Smooth muscle cell (in vitro differentiated cells): Measurements from ENCODE around the gene RAB3A. TPM values are rescaled to one million over a fixed set of nuclear protein-coding genes. Genes with fewer than 3 reads are reported as not detected.

Experiments used
- DNase-seq: peaks from one replicate; lab custom pipeline; 2025; ENCODE audit not compliant: unreplicated experiment; lab: John Stamatoyannopoulos, UW
- H2AFZ ChIP-seq: fragments of 200-600 bp; sonication (generic); 2 replicates; pipeline ENCODE4 v1.6.0; 2016; ENCODE audit warnings: antibody characterized with exemption, low read depth, mild to moderate bottlenecking
- H3F3A ChIP-seq: fragments of 200-600 bp; sonication (generic); 2 replicates; pipeline ENCODE4 v1.6.0; 2017; ENCODE audit warnings: antibody characterized with exemption, low read depth
- H3K27ac ChIP-seq: fragments of 200-600 bp; sonication (generic); 2 replicates; pipeline ENCODE4 v1.5.1; 2016; ENCODE audit warnings: low read depth, mild to moderate bottlenecking
- H3K27me3 ChIP-seq: fragments of 200-600 bp; sonication (generic); 2 replicates; pipeline ENCODE4 v1.6.1; 2016; ENCODE audit warnings: low read depth, mild to moderate bottlenecking
- H3K36me3 ChIP-seq: fragments of 200-600 bp; sonication (generic); 2 replicates; pipeline ENCODE4 v1.5.1; 2016; ENCODE audit warnings: low read depth
- H3K4me1 ChIP-seq: fragments of 200-600 bp; sonication (generic); 2 replicates; pipeline ENCODE4 v1.5.1; 2016; ENCODE audit warnings: low read depth
- H3K4me2 ChIP-seq: fragments of 200-600 bp; sonication (generic); 2 replicates; pipeline ENCODE4 v1.6.0; 2016; ENCODE audit warnings: mild to moderate bottlenecking
- H3K4me3 ChIP-seq: fragments of 200-600 bp; sonication (generic); 2 replicates; pipeline ENCODE4 v1.5.1; 2016; ENCODE audit warnings: mild to moderate bottlenecking
- H3K79me2 ChIP-seq: fragments of 200-600 bp; sonication (generic); 2 replicates; pipeline ENCODE4 v1.6.0; 2016; ENCODE audit warnings: low read depth, mild to moderate bottlenecking
- H3K9ac ChIP-seq: fragments of 200-600 bp; sonication (generic); 2 replicates; pipeline ENCODE4 v1.6.0; 2016; ENCODE audit warnings: low read depth
- H3K9me3 ChIP-seq: fragments of 200-600 bp; sonication (generic); replicated peaks from 2 replicates; pipeline ENCODE4 v1.5.1; 2016; ENCODE audit warnings: low read depth
- H4K20me1 ChIP-seq: fragments of 200-600 bp; sonication (generic); 2 replicates; pipeline ENCODE4 v1.6.0; 2016; ENCODE audit warnings: low read depth
- WGBS: methylation state at CpG from one replicate; pipeline ENCODE4 v1.1.7; 2016; ENCODE audit warnings: low lambda C conversion rate; 5-methylcytosine and 5-hydroxymethylcytosine counted together
- polyA plus RNA-seq: library from polyadenylated mRNA; unstranded; fragments of >200 nt; fragmentation: Nextera tagmentation; extraction: Ambion mirVana; gene quantifications from 2 replicates; pipeline ENCODE4 v1.2.1, GENCODE V29; 2016
- total RNA-seq: library from RNA; depleted of rRNA; stranded (reverse); fragments of >200 nt; gene quantifications from 2 replicates; pipeline ENCODE4 v1.2.3, GENCODE V29; 2014
- TF ChIP-seq, protein P1 (sequence below): fragments of 200-600 bp; sonication (generic); IDR thresholded peaks from 2 replicates; pipeline ENCODE4 v1.5.1; 2017; ENCODE audit warnings: borderline replicate concordance, mild to moderate bottlenecking, antibody characterized with exemption; ENCODE audit not compliant: insufficient read depth, poor library complexity, severe bottlenecking

RAB3A gene
- total and polyA plus RNA-seq, 2 experiments from 2014 or later, result 3.7 to 4.9 TPM

DNA sequence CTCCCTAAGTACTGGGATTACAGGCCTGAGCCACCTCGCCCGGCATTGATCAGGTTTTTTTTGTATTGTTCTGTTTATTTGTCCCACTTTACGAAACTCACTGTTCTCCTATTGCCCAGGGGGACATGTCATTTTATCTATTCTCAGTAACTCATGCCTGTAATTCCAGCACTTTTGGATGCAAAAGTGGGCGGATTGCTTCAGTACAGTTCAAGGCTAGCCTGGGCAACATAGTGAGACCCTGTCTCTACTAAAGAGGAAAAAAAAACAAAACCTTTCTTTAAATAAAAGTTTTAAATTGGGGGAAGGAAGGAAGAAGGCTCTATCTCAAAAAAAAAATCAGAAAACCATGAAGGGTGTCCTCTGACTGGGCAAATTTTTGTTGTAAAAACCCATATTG is 13.6 kb downstream of the RAB3A start:
- Histone ChIP-seq H3K36me3 (no peaks in the 10 kb centered on the region), H3K9ac (no peak overlapping the region), H3K27me3 (no peaks in the 10 kb centered on the region), H3F3A (peaks cover 5% of the 10 kb centered on the region), H3K79me2 (no peaks in the 10 kb centered on the region), H3K4me2 (no peak overlapping the region), H3K9me3 (no peaks in the 10 kb centered on the region), H3K27ac (no peak overlapping the region), H3K4me1 (peaks cover 8% of the 10 kb centered on the region), H4K20me1 (no peaks in the 10 kb centered on the region), H3K4me3 (no peak overlapping the region), H2AFZ (no peak overlapping the region)
- no peak for DNase-seq
- TF ChIP-seq, protein P1, sequence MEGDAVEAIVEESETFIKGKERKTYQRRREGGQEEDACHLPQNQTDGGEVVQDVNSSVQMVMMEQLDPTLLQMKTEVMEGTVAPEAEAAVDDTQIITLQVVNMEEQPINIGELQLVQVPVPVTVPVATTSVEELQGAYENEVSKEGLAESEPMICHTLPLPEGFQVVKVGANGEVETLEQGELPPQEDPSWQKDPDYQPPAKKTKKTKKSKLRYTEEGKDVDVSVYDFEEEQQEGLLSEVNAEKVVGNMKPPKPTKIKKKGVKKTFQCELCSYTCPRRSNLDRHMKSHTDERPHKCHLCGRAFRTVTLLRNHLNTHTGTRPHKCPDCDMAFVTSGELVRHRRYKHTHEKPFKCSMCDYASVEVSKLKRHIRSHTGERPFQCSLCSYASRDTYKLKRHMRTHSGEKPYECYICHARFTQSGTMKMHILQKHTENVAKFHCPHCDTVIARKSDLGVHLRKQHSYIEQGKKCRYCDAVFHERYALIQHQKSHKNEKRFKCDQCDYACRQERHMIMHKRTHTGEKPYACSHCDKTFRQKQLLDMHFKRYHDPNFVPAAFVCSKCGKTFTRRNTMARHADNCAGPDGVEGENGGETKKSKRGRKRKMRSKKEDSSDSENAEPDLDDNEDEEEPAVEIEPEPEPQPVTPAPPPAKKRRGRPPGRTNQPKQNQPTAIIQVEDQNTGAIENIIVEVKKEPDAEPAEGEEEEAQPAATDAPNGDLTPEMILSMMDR, result no peak
- 94% methylated on average over 4 of the region's 4 CpGs for WGBS

GRCh38 chr19:18185538-18185937 is 18.3 kb downstream of the RAB3A start:
- Histone ChIP-seq H3K9ac (no peak overlapping the region), H3K27me3 (no peaks in the 10 kb centered on the region), H2AFZ (no peak overlapping the region), H3K27ac (no peak overlapping the region), H3K4me2 (no peak overlapping the region), H3K4me3 (no peak overlapping the region), H3K36me3 (no peaks in the 10 kb centered on the region), H3K9me3 (no peaks in the 10 kb centered on the region), H3K4me1 (no peaks in the 10 kb centered on the region), H4K20me1 (no peaks in the 10 kb centered on the region), H3K79me2 (no peaks in the 10 kb centered on the region), H3F3A (no peaks in the 10 kb centered on the region)
- DNase-seq, result no peak
- TF ChIP-seq, protein P1, result no peak
- 62% methylated on average over 6 of the region's 6 CpGs for WGBS

DNA sequence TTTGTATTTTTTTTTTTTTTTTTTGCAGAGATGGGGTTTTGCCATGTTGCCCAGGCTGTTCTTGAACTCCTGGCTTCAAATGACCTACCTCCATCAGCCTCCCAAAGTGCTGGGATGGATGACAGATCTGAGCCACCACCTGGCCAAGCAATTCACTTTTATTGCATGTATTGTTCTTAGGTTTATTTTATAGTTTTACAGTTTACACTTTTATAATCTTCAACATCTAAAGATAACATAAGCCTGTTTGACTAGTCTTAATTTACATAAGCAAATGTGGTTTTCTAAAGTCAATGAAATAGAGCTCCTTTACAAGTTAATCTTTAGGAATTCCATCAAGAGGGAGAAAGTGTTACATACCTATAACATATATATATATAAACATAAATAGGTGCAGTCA is 20.3 kb downstream of the RAB3A start:
- H3K4me2 ChIP-seq, result no peak overlapping the region
- H3K36me3 ChIP-seq, result no peaks in the 10 kb centered on the region
- H3K9me3 ChIP-seq, result no peaks in the 10 kb centered on the region
- H3K27ac ChIP-seq, result no peak overlapping the region
- H2AFZ ChIP-seq, result no peak overlapping the region
- H3F3A ChIP-seq, result no peaks in the 10 kb centered on the region
- no peak overlapping the region for H3K4me3 ChIP-seq
- TF ChIP-seq, protein P1, result no peak
- no peaks in the 10 kb centered on the region for H4K20me1 ChIP-seq
- no peaks in the 10 kb centered on the region for H3K4me1 ChIP-seq
- H3K79me2 ChIP-seq, result no peaks in the 10 kb centered on the region
- no peak for DNase-seq
- H3K27me3 ChIP-seq, result no peaks in the 10 kb centered on the region
- H3K9ac ChIP-seq, result no peak overlapping the region

- Histone ChIP-seq H3K79me2 (no peaks in the 10 kb centered on the region), H3K27ac (no peak overlapping the region), H3K36me3 (no peaks in the 10 kb centered on the region), H4K20me1 (no peaks in the 10 kb centered on the region), H2AFZ (no peak overlapping the region), H3K27me3 (peaks cover 6% of the 10 kb centered on the region), H3K9me3 (no peaks in the 10 kb centered on the region), H3K9ac (no peak overlapping the region), H3K4me3 (no peak overlapping the region), H3F3A (no peaks in the 10 kb centered on the region), H3K4me1 (no peaks in the 10 kb centered on the region), H3K4me2 (no peak overlapping the region)
- 88% methylated on average over 5 of the region's 5 CpGs for WGBS
- TF ChIP-seq, protein P1, result no peak
- no peak for DNase-seq
Observed at GRCh38 chr19:18179957-18180356, 23.9 kb downstream of the RAB3A start.
